ENCODE measurements around the gene CHSY1.
A peak's percentile ranks its signal among the peaks of the same experiment; 100 is the strongest.

DNA sequence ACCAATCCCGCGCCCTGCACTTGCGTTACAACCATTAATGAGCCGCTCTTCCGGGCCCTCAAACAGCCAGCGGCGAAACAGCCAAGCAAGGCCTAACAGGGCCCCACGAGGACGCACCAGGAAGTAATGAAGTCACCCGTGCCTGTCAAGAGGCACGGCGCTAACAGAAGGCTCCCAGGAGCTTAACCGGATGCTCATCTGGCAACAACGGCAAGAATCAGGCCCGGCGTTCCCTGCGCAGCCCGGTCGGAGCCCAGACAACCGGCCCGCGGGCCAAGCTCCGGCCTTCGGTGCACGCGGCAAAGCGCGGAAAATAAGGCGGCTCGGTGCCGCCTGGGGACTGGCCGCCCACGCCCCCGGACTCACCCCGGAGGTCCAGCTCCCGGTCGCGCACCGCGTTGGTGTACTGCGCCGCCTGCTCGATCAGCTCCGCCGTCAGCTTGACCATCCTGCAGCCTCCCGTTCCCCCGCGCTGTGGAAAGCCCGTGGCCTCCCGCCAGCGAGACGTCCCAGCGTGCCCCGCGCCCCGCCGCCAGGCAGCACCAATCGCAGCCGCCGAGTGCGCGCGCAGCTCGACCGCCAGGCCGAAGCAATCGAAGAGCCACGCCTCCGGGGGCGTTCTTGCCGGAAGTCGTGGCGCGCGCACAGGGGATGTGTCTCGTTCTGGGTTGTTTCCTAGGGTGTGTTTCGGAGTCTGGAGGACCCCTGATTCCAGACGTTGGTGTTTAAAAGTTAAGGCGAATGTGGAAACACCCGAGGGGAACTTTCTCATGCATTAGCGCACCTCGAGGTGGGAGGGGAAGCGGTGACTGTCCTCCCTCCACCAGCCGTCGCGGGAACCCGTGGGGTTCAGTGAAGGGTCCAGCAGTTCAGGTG lies 43.1 kb upstream of the CHSY1 start, which contains the start of gene SNRPA1:
- TF ChIP-seq CTCF (IDR thresholded peaks at IDR 0.05 in 8 of 11, conservative IDR thresholded peaks at IDR 0.05 in 3 of 11) (peak in 2 of 11 experiments; percentile 9 to 39), POLR2AphosphoS5 (IDR thresholded peaks at IDR 0.05) (peak; percentile 97 to 99 (median 98)), POLR2A (IDR thresholded peaks at IDR 0.05) (peak; percentile 15 to 55 (median 35))
